Spinal cord (tissue), 10 donors: Measurements from ENCODE around the gene XAGE2. TPM values are rescaled to one million over a fixed set of nuclear protein-coding genes. Genes with fewer than 3 reads are reported as not detected.
A peak's percentile ranks its signal among the peaks of the same experiment; 100 is the strongest.

Source experiments
- DNase-seq, 6 donors: peaks; one replicate each; pipeline versions ENCODE4 v3.0.0 to v3.0.0-alpha.2; 2013 to 2015; ENCODE audit warnings: low spot score in 6 of 6, low read depth in 4 of 6
- H3K27ac ChIP-seq: one replicate; pipeline ENCODE4 v1.5.1; 2013; ENCODE audit warnings: low read depth, low read length, control low read depth
- H3K27me3 ChIP-seq: one replicate; pipeline ENCODE4 v1.6.1; 2013; ENCODE audit warnings: low read length; ENCODE audit not compliant: control insufficient read depth, insufficient read depth
- H3K36me3 ChIP-seq: one replicate; pipeline ENCODE4 v1.6.1; 2013; ENCODE audit warnings: low read length; ENCODE audit not compliant: control insufficient read depth, insufficient read depth
- H3K4me1 ChIP-seq: one replicate; pipeline ENCODE4 v1.6.1; 2013; ENCODE audit warnings: low read length; ENCODE audit not compliant: control insufficient read depth, insufficient read depth
- H3K4me3 ChIP-seq: one replicate; pipeline ENCODE4 v1.5.1; 2013; ENCODE audit warnings: low read depth, low read length, control low read depth
- H3K9me3 ChIP-seq: one replicate; pipeline ENCODE4 v1.6.1; 2013; ENCODE audit warnings: low read length; ENCODE audit not compliant: control insufficient read depth, insufficient read depth
- WGBS: methylation state at CpG from one replicate; pipeline ENCODE4 v1.1.5; 2013; ENCODE audit warnings: missing lambda C conversion rate; ENCODE audit not compliant: insufficient coverage; 5-methylcytosine and 5-hydroxymethylcytosine counted together
- polyA plus RNA-seq, 2 donors: library from polyadenylated mRNA; unstranded; fragments of 120-200 nt; gene quantifications; one replicate each; pipeline ENCODE4 v1.2.1, GENCODE V29; 2013; ENCODE audit not compliant: insufficient read length in 2 of 2
- total RNA-seq, 2 donors: library from RNA; depleted of rRNA in 1 of 2; stranded (reverse); fragments of 120-200 nt in 1 of 2; fragments of >200 nt in 1 of 2; gene quantifications; one replicate each; pipeline versions ENCODE4 v1.2.3 to v1.2.4, GENCODE V29; 2013 to 2014
- donor health status: healthy.

XAGE2 gene
- total and polyA plus RNA-seq, 4 donors = 0.50 TPM; not detected in 3

- H3K4me3 ChIP-seq = no peak overlapping the region
- no peak overlapping the region for H3K27ac ChIP-seq
- no peaks in the 10 kb centered on the region for H3K4me1 ChIP-seq
- no peaks in the 10 kb centered on the region for H3K36me3 ChIP-seq
- DNase-seq = no peak
- H3K27me3 ChIP-seq = peaks cover 14% of the 10 kb centered on the region
- no peaks in the 10 kb centered on the region for H3K9me3 ChIP-seq
Measured at GRCh38 chrX:52355108-52355507, 13.7 kb upstream of the XAGE2 start.

- no peaks in the 10 kb centered on the region for H3K4me1 ChIP-seq
- no peak overlapping the region for H3K4me3 ChIP-seq
- peaks cover 10% of the 10 kb centered on the region for H3K27me3 ChIP-seq
- no peaks in the 10 kb centered on the region for H3K36me3 ChIP-seq
- no peaks in the 10 kb centered on the region for H3K9me3 ChIP-seq
- H3K27ac ChIP-seq = no peak overlapping the region
- peak in 2 of 6 donors; percentile 9 to 32 for DNase-seq
- 65% methylated on average over 3 of the region's 7 CpGs for WGBS
Measured at GRCh38 chrX:52359614-52360232, 9.1 kb upstream of the XAGE2 start.

- 83% methylated on average over 1 of the region's 8 CpGs for WGBS
- Histone ChIP-seq H3K36me3 (no peaks in the 10 kb centered on the region), H3K4me1 (no peaks in the 10 kb centered on the region), H3K4me3 (no peak overlapping the region), H3K9me3 (no peaks in the 10 kb centered on the region), H3K27ac (no peak overlapping the region), H3K27me3 (peaks cover 8% of the 10 kb centered on the region)
- no peak for DNase-seq
Measured at GRCh38 chrX:52361941-52362340, 6.9 kb upstream of the XAGE2 start.

- Histone ChIP-seq H3K4me3 (no peak overlapping the region), H3K27ac (no peak overlapping the region), H3K36me3 (no peaks in the 10 kb centered on the region), H3K9me3 (no peaks in the 10 kb centered on the region), H3K27me3 (peaks cover 8% of the 10 kb centered on the region), H3K4me1 (no peaks in the 10 kb centered on the region)
- 9% methylated on average over 4 of the region's 8 CpGs for WGBS
- DNase-seq = peak in 2 of 6 donors; percentile 60
Measured at GRCh38 chrX:52363247-52363883, 5.5 kb upstream of the XAGE2 start.

- Histone ChIP-seq H3K27me3 (peaks cover 3% of the 10 kb centered on the region), H3K4me1 (no peaks in the 10 kb centered on the region), H3K4me3 (no peak overlapping the region), H3K27ac (no peak overlapping the region), H3K9me3 (no peaks in the 10 kb centered on the region), H3K36me3 (no peaks in the 10 kb centered on the region)
- DNase-seq = no peak
- WGBS = no CpG with 5 or more reads among the region's 2 CpGs
Measured at GRCh38 chrX:52378870-52379269, 10.0 kb downstream of the XAGE2 start.

GRCh38 chrX:52380993-52381392 lies 12.2 kb downstream of the XAGE2 start:
- H3K36me3 ChIP-seq = no peaks in the 10 kb centered on the region
- no peak for DNase-seq
- H3K27ac ChIP-seq = no peak overlapping the region
- H3K4me3 ChIP-seq = no peak overlapping the region
- H3K9me3 ChIP-seq = no peaks in the 10 kb centered on the region
- WGBS = 86% methylated on average over 4 of the region's 7 CpGs
- peaks cover 8% of the 10 kb centered on the region for H3K27me3 ChIP-seq
- H3K4me1 ChIP-seq = no peaks in the 10 kb centered on the region

- Histone ChIP-seq H3K36me3 (no peaks in the 10 kb centered on the region), H3K4me3 (no peak overlapping the region), H3K27ac (no peak overlapping the region), H3K9me3 (no peaks in the 10 kb centered on the region), H3K27me3 (peaks cover 13% of the 10 kb centered on the region), H3K4me1 (no peaks in the 10 kb centered on the region)
- 66% methylated on average over 3 of the region's 8 CpGs for WGBS
- no peak for DNase-seq
Measured at GRCh38 chrX:52410439-52411394, 41.9 kb downstream of the XAGE2 start.

- H3K27ac ChIP-seq = no peak overlapping the region
- H3K36me3 ChIP-seq = no peaks in the 10 kb centered on the region
- H3K9me3 ChIP-seq = no peaks in the 10 kb centered on the region
- H3K27me3 ChIP-seq = peaks cover 14% of the 10 kb centered on the region
- no peak for DNase-seq
- no peaks in the 10 kb centered on the region for H3K4me1 ChIP-seq
- H3K4me3 ChIP-seq = no peak overlapping the region
Measured at GRCh38 chrX:52415304-52415703, 46.5 kb downstream of the XAGE2 start.

GRCh38 chrX:52416816-52417215 lies 48.0 kb downstream of the XAGE2 start:
- 52% methylated on average over 2 of the region's 3 CpGs for WGBS
- Histone ChIP-seq H3K27me3 (peaks cover 8% of the 10 kb centered on the region), H3K9me3 (no peaks in the 10 kb centered on the region), H3K36me3 (no peaks in the 10 kb centered on the region), H3K4me1 (no peaks in the 10 kb centered on the region), H3K4me3 (no peak overlapping the region), H3K27ac (no peak overlapping the region)
- no peak for DNase-seq
